Measurements from ENCODE around the gene DUSP5.
"Not testable (repeated sequence)": the region's sequence is repeated elsewhere in the genome, so short reads cannot be mapped to it uniquely, and the experiment has no call there.

The DUSP5 gene, protein sequence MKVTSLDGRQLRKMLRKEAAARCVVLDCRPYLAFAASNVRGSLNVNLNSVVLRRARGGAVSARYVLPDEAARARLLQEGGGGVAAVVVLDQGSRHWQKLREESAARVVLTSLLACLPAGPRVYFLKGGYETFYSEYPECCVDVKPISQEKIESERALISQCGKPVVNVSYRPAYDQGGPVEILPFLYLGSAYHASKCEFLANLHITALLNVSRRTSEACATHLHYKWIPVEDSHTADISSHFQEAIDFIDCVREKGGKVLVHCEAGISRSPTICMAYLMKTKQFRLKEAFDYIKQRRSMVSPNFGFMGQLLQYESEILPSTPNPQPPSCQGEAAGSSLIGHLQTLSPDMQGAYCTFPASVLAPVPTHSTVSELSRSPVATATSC

DNA sequence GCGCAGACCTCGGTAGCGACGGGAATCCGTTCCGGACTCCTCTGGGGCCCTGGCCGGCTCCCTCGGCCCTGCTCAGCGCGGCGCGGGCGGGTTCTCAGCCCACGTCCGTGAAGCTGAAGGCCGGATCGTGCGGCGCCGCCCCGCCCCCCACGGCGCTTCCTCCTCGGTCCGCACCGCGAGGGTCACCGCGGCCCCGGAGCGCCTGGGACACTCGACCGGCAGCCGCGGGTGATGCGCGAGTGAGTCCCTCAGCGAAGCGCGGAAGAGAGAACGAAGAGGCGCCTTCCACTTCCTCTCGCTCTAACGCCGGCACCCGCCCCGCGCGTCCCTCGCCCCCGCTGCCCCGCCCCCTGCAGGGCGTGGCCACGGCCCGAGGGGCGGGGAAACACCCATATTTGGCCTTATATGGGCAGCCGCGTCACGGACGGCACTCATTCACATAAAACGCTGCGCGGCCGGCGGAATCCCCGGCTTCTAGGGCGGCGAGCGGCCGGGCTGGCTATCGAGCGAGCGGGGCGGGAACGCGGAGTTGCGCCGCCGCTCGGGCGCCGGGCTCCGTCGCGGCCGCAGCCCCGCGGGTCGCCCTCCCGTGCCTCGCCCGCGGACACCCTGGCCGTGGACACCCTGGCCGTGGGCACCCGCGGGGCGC, at the start of gene DUSP5:
Gene DUSP5 (plus strand): TSS at position 470 of the 649 bp plus-strand sequence. CDS start 215 bp downstream, outside the sequence.
- DNase-seq (ENCODE audit: low read depth): no peak

DNA sequence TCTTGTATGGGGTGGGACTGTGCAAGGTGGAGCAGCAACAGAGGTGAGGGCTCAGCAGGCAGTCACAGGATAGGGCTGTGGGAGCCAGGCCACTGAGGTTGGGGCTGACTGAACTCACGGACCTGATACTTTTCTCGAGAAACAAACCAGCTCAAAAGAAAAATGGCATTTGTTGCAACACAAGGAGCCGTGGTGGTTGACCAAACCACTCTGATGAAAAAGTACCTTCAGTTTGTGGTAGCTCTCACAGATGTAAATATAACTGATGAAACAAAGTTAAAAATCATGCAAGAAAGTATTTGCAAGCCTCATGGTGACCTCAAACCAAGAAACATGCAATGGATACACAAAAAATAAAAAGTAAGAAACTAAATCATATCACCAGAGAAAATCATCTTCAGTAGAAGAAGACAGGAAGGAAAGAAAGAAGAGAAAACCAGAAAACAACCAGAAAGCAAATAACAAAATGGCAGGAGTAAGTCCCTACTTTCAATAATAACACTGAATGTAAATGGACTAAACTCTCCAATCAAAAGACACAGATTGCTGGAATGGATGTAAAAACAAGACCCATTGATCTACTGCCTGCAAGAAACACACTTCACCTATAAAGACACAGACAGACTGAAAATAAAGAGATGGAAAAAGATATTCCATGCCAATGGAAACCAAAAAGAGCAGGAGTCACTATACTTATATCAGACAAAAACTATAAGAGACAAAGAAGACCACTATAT, 48.9 kb upstream of the DUSP5 start:
- no peak for DNase-seq (ENCODE audit: low read depth)

DNA sequence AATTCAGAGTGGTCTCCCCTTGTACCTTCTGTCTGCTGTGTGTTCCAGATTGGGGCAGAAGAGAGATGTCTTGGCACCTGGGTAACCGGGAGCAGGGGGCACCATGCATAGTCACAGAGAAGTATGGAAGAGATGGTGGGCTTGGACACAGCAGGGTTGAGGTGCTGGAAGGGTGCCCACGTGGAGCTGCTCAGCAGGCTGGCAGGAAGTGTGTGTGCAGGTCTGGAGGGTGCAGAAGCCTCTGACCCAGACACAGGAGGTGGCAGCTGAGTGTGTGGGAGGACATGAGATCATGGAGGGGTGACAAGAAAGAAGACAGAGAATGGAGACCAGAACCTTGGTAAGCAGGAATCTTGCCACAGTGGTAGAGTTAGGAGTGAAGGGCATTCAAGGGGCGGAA, 42.3 kb upstream of the DUSP5 start:
- no peak for DNase-seq (ENCODE audit: low read depth)

DNA sequence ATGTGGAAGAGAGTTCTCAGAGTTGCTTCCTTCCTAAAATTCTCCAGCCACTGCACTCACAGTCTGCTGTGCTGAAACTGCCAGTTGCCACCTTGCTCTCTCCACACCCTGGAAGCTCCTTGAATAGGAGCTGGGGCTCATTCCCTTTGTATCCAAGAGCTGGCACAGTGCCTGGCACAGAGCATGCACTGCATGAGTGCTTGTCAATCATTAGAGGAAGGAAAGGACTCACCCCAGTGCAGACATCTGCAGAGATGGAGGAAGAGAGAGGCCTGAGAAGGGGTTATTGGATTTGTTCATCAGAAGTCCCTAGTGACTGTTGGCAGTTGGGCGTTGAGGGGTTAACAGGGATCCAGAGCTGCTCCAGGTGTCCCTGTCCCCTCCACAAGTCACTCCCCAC, 41.7 kb upstream of the DUSP5 start:
- no peak for DNase-seq (ENCODE audit: low read depth)

- DNase-seq (ENCODE audit: low read depth): no peak
Measured at GRCh38 chr10:110456523-110457091, 41.1 kb upstream of the DUSP5 start.

GRCh38 chr10:110457851-110458250, 39.9 kb upstream of the DUSP5 start:
- DNase-seq (ENCODE audit: low read depth): no peak

DNA sequence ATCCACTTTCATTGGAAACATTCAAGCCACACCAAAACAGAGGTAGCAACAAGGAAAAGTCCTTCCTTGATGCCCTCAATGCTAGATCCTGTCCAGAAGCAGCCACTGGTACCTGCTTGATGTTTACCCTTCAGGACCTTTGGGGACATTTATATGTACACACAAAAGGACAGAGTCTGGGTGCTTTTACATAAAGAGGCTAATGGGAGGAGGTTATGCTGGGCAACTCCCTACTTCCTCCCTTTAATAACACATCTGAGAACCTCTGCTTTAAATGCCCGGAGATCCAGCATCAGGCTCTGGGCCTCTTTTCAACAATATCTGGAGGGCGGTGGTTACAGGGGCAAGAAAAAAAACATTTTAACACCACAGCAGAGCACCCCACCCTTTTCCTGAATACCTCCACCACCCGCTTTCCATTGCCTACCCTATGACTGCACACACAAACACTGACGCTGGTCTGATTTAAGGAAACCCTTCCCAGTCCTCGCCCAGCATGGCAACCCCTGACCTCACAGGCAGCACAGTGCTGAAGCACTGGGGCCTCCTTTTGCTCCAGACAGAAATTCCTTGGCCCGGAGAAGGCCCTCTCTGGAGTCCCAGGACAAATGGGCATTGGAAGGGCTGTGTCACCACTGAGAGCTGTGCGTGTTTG, 39.3 kb upstream of the DUSP5 start:
- no peak for DNase-seq (ENCODE audit: low read depth)

DNA sequence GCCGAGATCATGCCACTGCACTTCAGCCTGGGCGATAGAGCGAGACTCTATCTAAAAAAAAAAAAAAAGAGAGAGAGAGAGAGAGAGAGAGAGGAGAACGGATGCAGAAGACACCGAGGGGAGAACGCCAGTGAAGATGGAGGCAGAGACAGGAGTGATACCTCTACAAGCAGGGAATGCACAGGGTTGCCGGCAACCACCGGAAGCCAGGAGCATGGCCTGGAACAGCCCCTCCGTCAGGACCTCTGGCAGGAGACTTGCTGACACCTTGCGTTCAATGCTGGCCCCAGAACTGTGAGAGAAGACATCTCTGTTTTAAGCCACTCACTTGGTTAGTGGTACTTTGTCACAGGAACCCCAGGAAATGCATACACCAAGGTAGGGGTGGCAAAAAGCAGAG, 38.1 kb upstream of the DUSP5 start:
- no peak for DNase-seq (ENCODE audit: low read depth)

DNA sequence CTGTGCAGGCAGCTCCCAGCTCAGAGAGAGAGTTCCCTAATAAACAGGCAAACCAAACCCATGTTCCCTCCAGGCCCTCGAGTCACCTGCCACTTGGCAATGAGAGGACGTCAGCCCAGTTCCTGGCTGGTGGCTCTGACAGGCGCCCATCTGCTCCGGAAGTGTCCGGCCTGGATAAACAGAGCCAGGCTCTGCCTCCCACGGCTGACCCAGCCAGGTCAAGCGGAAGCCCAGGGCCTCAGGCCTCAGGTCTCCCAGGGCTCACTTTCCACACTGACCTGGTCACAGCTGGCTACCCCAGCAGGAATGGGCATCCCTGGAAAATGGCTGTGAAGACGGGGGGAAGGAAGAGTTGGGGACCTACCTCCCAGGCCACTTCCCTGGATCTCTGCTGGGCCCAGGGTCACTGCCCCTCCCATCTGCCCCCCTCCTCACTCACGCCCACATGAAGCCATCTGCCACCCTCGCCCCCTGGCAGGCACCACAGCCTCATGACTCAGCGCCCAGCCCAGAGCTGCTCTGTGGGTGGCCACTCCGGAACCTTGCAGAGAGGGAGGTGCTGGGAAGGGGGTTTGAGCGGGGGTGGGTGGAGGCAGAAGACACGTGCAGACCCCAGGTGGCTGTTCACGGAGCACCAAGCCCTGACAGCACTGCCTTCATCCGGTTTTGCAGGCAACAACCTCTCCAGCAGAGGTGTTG, 37.4 kb upstream of the DUSP5 start:
- no peak for DNase-seq (ENCODE audit: low read depth)

GRCh38 chr10:110461088-110461487, 36.6 kb upstream of the DUSP5 start:
- DNase-seq (ENCODE audit: low read depth): no peak

- no peak for DNase-seq (ENCODE audit: low read depth)
Measured at GRCh38 chr10:110461530-110461929, 36.2 kb upstream of the DUSP5 start.

- DNase-seq (ENCODE audit: low read depth): no peak
Measured at GRCh38 chr10:110462166-110463095, 35.3 kb upstream of the DUSP5 start.

DNA sequence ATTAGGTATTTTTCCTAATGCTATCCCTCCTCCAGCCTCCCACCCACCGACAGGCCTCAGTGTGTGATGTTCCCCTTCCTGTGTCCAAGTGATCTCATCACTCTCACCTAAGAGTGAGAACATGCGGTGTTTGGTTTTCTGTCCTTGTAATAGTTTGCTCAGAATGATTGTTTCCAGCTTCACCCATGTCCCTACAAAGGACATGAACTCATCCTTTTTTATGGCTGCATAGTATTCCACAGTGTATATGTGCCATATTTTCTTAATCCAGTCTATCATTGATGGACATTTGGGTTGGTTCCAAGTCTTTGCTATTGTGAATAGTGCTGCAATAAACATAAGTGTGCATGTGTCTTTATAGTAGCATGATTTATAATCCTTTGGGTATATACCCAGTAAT, 29.4 kb upstream of the DUSP5 start:
- not testable (repeated sequence) for DNase-seq (ENCODE audit: low read depth)

GRCh38 chr10:110470541-110470940, 27.2 kb upstream of the DUSP5 start:
- not testable (repeated sequence) for DNase-seq (ENCODE audit: low read depth)

GRCh38 chr10:110471566-110472139, 26.1 kb upstream of the DUSP5 start:
- peak; percentile 76 for DNase-seq (ENCODE audit: low read depth)

- DNase-seq (ENCODE audit: low read depth): no peak
Measured at GRCh38 chr10:110474017-110474416, 23.7 kb upstream of the DUSP5 start.

- DNase-seq (ENCODE audit: low read depth): no peak
Measured at GRCh38 chr10:110474826-110475225, 22.9 kb upstream of the DUSP5 start.

GRCh38 chr10:110475722-110476515, 21.8 kb upstream of the DUSP5 start:
- no peak for DNase-seq (ENCODE audit: low read depth)

DNA sequence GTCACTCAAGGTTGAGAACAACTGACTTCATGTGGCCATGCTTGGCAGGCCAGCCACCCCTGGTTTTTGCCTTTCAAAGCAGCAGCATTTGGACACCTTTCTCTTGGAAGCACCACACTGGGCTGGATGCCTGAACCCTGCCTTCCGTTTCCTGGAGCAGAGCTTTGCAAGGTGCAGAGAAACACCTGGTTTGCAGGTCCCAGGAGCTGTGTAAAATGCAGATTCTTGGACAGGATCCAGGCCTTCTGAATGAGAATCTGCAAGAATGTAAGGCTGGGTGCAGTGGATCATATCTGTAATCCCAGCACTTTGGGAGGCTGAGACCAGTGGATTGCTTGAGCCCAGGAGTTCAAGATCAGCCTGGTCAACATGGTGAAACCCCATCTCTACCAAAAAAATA, 18.0 kb upstream of the DUSP5 start:
- DNase-seq (ENCODE audit: low read depth): no peak
